DMS 273 treated with DMSO at 0.1 percent for 48 hours (cell line): ENCODE results near the gene SPATA25.
"Not testable (repeated sequence)": the region's sequence is repeated elsewhere in the genome, so short reads cannot be mapped to it uniquely, and the experiment has no call there.

Experiments used
- DNase-seq: peaks from one replicate; lab custom pipeline; 2025; lab: John Stamatoyannopoulos, UW

SPATA25 gene

DNA sequence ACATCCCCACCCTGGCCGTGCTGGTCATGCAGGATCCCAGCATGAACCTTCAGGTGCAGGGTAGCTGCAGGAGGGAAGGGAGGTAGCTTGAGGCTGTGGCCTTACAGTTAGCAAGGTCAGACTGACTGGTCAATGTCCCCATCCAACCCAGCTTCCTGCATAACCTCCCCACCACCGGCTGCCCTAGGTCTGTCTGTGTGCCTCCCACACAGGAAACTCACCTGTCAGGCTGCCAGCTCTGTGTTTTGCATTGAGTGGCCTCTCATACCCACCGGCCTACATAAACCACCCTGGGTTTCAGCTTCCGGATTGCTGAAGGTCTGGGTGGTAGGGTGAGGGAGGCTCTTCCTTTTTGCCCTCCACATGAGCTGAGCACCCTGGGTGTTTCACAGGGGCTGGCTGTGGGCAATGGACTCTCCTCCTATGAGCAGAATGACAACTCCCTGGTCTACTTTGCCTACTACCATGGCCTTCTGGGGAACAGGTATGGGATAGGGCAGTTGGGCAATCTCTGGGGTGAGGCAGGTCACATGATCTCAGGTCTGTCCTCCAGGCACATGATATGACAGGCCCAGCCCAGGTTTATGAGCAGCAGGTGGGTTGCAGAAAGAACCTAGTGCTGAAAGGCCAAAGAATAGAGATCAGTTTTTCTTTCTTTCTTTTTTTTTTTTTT, 5.5 kb upstream of the SPATA25 start:
- no peak for DNase-seq

DNA sequence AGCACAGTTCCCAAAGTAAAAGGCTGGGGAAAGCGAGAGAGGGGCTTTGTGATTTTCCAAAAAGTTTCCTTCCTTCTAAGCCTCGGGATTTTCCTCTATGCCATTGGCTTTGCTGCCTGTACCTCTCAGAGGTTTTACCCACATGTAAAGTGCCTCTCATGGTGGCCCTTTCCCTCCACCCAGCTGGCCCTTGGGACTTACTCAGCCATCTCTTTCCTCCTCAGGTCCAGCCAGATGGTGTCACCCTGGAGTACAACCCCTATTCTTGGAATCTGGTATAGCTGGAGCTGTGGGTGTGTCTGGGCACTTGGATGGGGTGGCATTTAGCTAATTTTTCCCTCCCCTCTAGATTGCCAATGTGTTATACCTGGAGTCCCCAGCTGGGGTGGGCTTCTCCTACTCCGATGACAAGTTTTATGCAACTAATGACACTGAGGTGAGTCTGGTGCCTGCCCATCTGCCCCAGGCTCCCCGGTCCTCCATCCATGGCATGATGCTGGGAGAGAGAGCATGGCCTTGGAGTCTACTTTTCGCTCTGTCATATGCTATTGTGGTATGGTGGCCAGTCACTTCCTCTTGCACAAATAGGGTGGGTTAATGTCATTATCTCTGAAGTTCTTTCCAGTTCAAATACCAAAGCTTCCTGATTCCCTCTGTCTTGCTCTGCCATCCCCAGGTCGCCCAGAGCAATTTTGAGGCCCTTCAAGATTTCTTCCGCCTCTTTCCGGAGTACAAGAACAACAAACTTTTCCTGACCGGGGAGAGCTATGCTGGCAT, 4.8 kb upstream of the SPATA25 start:
- DNase-seq, result no peak

DNA sequence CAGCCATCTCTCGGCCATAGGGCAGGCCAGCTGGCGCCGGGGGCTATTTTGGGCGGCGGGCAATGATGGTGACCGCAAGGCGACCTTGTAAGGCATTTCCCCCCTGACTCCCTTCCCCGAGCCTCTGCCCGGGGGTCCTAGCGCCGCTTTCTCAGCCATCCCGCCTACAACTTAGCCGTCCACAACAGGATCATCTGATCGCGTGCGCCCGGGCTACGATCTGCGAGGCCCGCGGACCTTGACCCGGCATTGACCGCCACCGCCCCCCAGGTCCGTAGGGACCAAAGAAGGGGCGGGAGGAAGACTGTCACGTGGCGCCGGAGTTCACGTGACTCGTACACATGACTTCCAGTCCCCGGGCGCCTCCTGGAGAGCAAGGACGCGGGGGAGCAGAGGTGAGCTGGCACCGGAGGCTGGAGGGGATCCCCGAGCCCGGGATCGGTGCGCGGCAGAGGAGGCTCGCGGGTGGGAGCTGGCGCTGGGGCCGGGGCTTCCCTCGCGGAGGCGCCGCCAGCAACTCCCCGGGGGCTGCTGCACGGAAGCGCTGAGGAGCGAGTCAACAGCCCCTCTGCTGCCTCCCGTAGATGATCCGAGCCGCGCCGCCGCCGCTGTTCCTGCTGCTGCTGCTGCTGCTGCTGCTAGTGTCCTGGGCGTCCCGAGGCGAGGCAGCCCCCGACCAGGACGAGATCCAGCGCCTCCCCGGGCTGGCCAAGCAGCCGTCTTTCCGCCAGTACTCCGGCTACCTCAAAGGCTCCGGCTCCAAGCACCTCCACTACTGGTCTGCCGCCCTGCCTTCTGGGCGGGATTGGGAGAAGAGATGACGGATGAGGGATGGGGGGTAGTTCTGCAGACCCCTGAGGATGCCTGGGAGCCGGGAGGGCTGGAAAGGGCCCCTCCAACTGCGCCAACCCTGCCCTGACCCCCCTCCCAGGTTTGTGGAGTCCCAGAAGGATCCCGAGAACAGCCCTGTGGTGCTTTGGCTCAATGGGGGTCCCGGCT, 3.9 kb upstream of the SPATA25 start, which contains the start of the genes CTSA and NEURL2:
Gene CTSA (plus strand): TSS at position 351 of the 999 bp plus-strand sequence. CDS start 234 bp downstream, at position 585.
Gene NEURL2 (minus strand): TSS at position 224 of the 999 bp plus-strand sequence. CDS start 217 bp downstream, at position 7.
- DNase-seq, result peak; percentile 71

DNA sequence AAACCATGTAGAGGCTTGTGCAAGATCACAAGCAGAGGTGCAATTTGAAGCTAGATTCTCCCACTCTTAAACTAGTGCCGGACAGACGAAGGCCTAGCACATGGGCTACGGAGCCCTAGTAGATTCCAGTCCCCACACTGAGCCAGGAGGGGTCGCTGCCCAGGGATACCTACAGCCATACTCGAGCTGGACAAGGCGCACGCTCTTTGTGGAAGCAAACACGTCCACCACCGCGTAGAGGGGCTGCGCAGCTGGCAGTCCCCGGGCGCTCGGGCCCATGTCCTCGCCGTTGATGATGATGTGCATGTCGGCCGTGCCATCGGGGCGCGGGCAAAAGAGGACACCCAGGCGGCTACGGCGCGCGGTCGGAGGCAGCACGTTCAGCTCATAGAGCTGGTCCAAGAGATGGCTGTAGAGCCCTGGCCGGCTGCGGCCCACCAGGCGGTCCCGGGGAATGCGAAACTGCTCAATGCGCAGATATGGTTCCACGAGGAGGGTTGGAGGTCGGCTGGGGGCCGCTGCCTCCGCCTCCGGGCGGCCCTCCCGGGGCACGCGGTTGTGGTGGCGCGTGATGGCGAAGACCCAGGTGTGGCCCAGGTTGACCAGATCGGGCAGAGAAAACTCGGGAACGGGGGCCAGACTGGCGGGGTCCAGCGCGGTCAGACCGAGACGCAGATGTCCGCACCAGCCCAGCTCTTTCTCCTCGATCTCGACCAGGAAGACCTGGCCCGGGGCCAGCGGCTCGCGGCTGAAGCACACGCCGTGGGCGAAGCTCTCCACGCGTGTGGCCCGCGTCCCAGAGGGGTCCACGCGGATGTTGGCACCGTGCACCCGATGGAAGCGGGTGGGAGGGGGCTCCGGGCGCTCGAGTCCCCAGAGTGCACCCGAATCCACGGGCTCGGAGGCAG, 2.9 kb upstream of the SPATA25 start:
- DNase-seq, result no peak

DNA sequence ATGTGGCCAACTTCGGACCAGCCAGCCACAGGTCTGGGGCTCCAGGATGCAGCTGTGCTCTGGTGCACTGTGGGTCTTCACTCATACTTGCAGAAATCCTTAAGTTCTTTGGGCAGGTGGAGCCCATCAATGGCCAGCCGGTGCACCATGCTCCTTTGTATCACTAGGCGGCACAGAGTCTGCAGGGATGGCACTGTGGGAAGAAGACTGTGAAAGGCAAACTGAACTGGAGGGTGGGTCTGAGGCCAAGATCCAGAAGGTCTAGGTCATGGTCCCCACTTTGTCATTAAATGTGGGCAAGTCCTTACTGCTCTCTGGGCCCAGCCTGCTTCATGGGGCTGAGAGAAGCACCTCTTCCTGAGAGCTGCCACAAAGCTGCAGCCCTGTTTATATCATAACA, 1.3 kb upstream of the SPATA25 start:
- no peak for DNase-seq

DNA sequence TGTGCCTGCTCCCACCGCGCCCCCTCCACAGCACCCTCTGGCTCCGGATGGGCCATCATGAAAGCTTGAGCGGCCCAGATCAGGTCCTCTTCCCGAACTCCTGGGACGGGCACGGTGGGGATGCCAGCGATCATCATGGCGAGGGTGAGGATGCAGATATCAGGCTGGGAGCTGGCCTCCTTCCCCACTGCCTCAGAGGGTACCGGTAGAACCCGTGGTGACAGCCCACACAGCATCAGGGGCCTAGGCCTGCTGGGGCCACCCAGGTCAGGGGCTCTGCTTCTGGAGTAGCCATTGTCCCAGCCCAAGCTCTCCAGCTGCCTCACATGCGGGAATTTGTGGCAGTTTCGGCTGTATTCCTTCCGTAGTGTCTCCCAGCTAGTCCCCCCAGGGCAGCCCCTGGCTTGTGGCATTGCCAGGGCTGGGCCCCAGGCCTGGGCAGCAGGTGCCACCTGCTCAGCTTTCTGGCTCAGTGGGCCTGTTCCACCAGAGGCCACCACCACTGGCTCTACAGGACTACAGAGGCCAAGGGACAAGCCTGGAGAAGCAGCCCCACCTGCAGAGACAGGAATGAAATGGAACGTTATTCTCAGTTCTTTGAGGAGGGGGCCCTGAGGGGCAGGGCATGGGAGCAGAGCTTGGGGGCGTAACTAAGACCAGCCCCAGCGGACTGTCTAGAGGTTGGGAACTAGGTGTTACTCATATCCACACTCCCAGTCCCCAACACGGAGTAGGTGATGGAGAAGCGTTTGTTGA, 654 bp downstream of the SPATA25 start:
- no peak for DNase-seq

DNA sequence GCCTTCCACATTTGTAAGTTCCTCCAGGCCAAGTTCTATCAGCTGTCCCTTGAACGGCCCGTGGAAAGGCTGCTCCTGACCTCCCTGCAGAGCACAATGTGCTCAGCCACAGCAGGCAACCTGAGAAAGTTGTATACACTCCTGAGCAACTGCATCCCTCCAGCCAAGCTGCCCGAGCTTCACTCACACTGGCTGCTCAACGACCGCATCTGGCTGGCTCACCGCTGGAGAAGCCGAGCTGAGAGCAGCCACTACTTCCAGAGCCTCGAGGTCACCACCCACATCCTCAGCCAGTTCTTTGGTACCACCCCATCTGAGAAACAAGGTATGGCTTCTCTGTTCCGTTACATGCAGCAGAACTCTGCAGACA, 4.3 kb downstream of the SPATA25 start:
- DNase-seq, result no peak

DNA sequence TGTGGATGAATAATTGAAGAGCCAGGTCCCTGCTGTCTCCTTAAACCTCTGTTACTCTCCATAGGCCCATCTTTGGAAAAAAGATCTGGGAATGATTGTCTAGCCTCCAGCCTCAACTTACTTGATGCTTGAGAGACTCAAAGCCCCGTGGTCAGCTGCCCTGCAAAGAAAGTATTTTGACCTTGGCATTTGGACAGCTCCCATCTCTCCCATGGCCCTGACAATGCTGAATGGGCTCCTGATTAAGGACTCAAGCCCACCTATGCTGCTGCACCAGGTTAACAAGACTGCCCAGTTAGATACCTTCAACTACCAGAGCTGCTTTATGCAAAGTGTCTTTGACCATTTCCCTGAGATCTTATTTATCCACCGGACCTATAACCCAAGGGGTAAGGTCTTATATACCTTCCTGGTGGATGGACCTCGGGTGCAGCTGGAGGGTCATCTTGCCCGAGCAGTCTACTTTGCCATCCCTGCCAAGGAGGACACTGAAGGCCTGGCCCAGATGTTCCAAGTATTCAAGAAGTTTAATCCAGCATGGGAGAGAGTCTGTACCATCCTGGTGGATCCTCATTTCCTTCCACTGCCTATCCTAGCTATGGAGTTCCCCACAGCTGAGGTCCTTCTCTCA, 4.8 kb downstream of the SPATA25 start:
- DNase-seq, result no peak

DNA sequence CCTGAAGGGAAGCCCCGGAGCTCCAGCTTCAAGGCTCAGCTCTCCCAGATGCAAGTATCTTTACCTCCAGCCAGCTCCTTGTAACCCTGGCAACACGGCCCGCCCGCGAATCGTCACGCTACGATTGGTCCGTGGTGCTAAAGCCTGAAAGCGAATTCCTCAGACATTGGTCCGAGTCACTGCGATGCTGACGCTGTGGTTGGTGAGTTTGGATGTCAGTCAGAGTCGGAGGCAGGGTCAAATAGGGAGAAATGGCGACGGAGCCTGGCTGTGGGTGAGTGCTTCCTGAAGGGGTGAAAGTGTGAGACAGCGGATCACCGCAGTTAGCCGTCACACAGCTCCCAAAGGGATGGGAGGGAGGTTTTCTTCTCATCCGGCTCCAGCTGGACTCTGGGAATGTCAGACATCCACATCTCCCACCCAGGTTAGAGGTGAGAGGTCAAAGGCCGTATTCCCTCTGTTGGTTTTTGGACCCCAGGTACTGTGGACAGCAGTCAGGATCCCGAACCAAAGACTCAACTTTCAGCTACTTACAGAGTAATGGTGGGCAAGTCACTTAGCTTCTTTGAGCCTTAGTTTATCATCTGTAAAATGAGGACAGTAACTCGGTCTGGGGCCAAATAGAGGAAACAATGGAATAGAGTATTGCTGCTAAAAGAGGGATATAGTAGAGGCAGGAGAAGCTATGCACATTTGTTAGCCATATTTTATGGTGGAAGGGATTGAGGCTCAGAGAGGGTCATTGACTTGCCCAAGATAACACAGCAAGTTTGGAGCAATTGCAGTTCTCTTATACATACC, 6.2 kb downstream of the SPATA25 start, which contains the start of gene ZSWIM1:
Gene ZSWIM1 (plus strand): TSS at position 240 of the 801 bp plus-strand sequence. CDS start 1,366 bp downstream, outside the sequence.
- DNase-seq, result peak; percentile 96

DNA sequence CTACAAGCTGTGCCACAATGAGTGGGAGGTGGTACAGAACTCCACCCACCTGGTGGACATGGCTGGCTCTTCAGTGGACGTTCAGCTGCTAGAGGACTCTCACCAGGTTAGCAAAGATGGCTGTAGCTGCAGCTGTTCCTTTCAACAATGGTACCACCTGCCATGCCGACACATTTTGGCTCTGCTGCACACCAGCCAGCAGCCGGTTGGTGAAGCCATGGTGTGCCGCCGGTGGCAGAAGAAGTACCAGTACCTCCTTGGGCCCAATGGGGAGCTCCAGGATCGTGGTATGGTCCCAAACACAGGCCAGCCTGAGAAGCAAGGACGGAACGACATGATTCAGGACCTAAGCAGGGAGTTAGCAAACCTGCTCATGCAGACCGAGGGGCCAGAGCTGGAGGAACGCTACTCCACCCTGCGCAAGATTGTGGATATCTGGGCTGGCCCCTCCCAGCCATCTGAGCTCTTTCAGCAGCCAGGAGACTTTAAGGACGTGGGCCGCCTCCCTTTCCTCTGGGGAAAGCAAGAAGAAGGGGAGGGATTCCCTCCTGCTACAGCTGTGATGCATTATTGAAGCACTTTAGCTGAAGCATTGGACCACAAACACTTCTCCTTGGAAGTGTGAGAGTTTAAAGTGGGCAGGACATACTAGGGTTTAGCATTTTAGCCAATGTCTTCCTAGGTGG, 9.2 kb downstream of the SPATA25 start:
- DNase-seq, result no peak

DNA sequence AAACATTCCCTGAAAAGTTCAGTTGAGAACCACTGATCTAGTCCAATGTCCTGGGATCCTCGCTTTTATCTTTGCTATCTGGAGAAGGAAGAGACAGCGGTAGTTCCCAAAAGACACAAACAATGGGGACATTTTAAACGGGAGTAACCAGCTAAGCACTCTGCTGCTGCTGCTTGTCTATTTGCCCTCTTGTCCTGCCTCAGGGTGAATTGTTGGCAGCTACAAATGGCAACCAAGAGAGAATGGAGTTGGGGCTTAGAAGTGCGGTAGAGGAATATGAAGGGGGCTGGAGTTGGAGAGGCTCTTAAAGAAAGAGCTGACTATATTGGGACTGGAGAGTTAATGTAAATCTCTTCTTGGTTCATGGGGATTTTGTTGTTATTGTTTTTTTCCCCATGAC, 12.8 kb downstream of the SPATA25 start:
- DNase-seq, result no peak

DNA sequence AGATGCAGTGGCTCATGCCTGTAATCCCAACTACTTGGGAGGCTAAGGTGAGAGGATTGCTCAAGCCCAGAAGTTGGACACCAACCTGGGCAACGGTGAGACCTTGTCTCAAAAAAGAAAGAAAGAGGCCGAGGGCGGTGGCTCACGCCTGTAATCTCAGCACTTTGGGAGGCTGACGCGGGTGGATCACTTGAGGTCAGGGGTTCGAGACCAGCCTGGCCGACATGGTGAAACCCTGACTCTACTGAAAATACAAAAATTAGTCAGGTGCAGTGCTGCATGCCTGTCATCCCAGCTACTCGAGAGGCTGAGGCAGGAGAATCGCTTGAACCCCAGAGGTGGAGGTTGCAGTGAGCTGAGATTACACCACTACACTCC, 13.3 kb downstream of the SPATA25 start:
- DNase-seq, result not testable (repeated sequence)

DNA sequence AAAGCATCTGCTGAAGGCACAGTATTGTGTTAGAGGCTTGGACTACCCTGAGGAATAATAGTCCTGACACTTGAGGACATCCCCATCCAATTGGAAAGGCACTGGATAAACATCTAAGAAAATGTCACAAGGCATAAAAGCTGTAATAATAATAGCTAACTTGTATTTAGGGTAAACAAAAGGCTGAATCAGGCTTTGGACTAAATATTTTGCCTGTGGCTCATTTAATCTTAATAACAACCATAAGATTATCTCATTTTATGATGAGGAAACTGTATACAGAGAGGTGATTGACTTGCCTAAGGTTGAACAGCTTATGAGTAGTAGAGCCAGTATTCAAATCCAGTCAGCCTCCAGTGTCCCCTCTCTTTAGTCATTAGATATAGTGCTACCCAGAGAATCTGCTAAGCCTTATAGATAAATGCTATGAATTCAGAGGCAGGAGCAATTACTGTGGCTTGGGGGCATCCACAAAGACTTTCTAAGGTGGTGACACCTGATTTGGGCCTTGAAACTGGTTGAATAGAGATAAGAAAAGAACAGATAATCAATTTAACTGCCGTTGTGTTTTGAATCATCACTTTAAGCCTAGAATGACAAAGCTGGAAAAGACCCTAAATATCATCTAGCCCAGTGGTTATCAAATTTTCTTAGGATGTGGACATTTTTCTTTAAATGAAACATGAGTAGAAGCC, 13.9 kb downstream of the SPATA25 start:
- DNase-seq, result no peak

DNA sequence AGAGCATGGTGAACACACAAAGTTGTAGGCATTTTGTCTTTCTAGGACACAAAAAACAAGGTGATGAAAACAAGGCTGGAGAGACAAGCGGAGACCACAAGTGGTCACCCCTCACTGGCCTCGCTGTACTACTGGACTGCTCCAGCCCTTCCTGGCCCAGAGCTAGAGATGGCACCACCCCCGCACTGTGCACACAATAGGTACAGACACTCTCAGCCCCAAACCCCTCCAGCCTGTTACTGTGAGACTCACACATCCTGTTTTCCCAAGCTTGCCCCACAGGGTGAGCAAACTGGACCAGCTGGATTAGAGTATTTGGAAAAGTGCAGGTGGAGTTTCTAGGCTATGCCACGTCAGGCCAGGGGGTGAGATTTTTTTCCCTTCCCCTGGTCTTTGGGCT, 14.8 kb downstream of the SPATA25 start:
- no peak for DNase-seq

DNA sequence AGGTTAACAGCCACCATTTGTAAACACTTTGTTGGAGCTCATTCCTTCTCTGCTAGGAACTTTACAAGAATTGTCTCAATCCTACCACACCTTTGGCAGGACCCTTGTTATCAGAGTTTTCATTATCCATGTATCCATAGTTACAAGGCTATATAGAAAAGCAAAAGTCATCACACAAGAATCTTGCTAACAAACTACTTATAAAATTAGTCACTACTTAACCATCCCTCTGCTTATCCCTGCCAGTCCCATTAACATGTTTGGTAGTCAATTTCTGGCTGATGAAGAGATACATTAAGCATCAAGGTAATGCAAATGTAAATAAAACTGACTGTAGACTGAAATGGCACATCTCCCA, 19.6 kb downstream of the SPATA25 start:
- DNase-seq, result no peak

DNA sequence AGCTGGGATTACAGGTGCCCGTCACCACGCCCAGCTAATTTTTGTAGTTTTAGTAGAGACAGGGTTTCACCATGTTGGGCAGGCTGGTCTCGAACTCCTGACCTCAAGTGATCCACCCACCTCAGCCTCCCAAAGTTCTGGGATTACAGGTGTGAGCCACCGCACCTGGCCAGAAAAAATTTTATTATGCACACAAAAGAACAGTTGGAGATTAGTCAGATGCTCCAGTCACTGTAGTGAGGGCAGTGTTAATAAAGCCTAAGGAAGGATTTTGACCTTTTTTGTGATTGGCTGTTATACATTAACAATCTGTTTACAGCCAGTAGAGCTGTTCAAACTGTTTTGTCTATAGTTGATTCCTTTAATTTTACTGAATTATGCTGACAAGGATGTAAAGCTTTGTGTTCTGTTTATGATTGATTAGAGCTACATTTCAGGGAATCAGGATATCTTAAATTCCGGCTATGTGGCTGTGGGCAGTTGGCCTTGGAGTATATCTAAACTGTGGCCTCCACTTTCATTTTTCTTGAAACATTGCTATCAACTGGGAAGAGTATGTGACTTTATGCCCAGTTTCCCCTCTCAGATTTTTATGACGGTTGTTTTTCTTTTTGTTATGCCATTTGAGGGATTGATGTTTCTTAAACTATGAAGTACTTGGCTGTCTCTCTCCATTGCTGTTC, 20.1 kb downstream of the SPATA25 start:
- DNase-seq, result no peak

DNA sequence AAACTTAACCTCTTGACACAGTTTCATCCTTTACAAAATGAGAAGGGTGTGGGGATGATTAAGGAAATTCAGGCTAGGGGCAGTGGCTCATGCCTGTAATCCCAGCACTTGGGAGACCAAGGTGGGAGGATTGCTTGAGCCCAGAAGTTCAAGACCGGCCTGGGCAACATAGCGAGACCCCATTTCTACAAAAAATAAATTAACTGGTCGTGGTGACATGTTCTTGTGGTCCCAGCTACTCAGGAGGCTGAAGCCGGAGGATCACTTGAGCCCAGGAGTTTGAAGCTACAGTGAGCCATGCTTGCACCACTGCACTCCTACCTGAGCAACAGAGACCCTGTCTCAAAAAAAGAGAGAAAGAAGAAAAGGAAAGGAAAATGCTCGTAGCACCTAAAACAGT, 21.0 kb downstream of the SPATA25 start:
- DNase-seq, result no peak
